Effector memory CD8-positive, alpha-beta T cell (primary cell): ENCODE data around the gene TMEM135.
A peak's percentile ranks its signal among the peaks of the same experiment; 100 is the strongest.

Experiments
- ATAC-seq: fragments of 150-1000 bp; cut with Tn5 transposase; replicated peaks from 2 replicates; pipeline ENCODE4 v1.10.0; 2021; ENCODE audit warnings: mild to moderate bottlenecking, moderate library complexity
- DNase-seq, 3 experiments: peaks; one replicate each; pipeline ENCODE4 v3.0.0; 2021
- H3K27ac Mint-ChIP-seq, 2 donors: one replicate each; pipeline ENCODE4 v1.8.0; 2022; ENCODE audit warnings: mild to moderate bottlenecking in 2 of 2, mixed read lengths in 2 of 2, moderate library complexity in 2 of 2
- H3K27me3 Mint-ChIP-seq, 2 donors: one replicate each; pipeline ENCODE4 v1.8.0; 2022; ENCODE audit warnings: mixed read lengths in 2 of 2
- H3K36me3 Mint-ChIP-seq: one replicate; pipeline ENCODE4 v1.8.0; 2022; ENCODE audit warnings: mild to moderate bottlenecking, moderate library complexity, mixed read lengths; ENCODE audit not compliant: insufficient read depth
- H3K4me1 Mint-ChIP-seq, 2 donors: one replicate each; pipeline ENCODE4 v1.8.0; 2022; ENCODE audit warnings: low read depth in 2 of 2, mixed read lengths in 2 of 2
- H3K4me3 Mint-ChIP-seq, 2 donors: one replicate each; pipeline ENCODE4 v1.8.0; 2022; ENCODE audit warnings: mild to moderate bottlenecking in 2 of 2, mixed read lengths in 2 of 2, moderate library complexity in 2 of 2
- H3K9me3 Mint-ChIP-seq, 2 donors: one replicate each; pipeline ENCODE4 v1.8.0; 2022; ENCODE audit warnings: mixed read lengths in 2 of 2

Gene TMEM135

DNA sequence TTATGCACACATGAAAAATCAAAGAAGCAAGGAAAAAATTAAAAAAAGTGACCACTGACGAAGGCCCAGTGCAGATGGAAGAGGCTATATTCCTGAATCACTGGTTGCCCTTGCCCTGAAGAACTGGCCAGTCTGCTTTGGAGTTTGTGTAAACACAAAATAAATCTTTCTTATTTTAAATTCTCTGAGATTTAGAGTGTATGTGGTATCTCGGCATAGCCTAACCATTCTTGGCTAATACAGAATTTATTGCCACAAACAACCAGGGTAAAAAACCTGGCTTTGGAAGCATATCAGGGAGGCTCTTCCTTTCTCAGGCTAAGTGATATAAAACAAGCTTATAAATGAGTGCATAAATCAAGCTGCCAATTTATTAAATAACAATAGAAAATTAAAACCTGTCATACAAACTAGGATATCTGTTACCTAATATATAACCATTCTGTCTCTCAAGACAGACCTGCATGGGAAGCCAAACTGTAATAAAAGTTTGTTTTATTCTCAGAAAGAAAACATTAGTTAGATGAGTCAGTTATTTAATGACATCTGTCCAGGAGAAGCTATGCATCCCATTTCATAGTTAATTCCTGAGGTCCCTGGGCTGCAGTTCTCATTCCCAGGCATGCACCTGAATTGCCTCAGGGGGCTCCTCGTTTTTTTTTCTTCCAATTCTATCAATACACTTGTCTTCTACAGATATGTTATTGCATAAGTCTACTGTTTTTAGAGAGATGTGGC is 6.1 kb upstream of the TMEM135 start:
- Mint-ChIP-seq H3K36me3 (no peaks in the 10 kb centered on the region), H3K4me1 (peaks cover 4 to 11% of the 10 kb centered on the region in 2 donors), H3K27ac (no peak overlapping the region), H3K4me3 (no peak overlapping the region), H3K9me3 (no peaks in the 10 kb centered on the region), H3K27me3 (no peaks in the 10 kb centered on the region)
- ATAC-seq (no peak), DNase-seq (no peak)

DNA sequence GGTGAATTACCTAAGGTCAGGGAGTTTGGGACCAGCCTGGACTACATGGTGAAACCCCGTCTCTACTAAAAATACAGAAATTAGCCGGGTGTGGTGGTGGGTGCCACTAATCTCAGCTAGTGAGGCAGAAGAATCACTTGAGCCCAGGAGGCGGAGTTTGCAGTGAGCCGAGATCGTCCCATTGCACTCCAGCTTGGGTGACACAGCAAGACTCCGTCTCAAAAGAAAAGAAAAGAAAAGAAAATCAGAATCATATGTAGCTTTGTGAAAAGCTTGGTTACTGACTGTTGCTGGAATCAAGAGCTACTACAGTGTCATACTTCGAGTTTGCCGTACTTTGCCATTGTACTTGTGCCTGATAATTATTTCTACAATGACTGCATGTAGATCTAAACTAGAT is 4.2 kb upstream of the TMEM135 start:
- H3K9me3 Mint-ChIP-seq = no peaks in the 10 kb centered on the region
- no peaks in the 10 kb centered on the region for H3K36me3 Mint-ChIP-seq
- no peak overlapping the region for H3K4me3 Mint-ChIP-seq
- ATAC-seq (no peak), DNase-seq (no peak)
- H3K27ac Mint-ChIP-seq = no peak overlapping the region
- H3K27me3 Mint-ChIP-seq = no peaks in the 10 kb centered on the region
- H3K4me1 Mint-ChIP-seq = peaks cover 18 to 20% of the 10 kb centered on the region in 2 donors

DNA sequence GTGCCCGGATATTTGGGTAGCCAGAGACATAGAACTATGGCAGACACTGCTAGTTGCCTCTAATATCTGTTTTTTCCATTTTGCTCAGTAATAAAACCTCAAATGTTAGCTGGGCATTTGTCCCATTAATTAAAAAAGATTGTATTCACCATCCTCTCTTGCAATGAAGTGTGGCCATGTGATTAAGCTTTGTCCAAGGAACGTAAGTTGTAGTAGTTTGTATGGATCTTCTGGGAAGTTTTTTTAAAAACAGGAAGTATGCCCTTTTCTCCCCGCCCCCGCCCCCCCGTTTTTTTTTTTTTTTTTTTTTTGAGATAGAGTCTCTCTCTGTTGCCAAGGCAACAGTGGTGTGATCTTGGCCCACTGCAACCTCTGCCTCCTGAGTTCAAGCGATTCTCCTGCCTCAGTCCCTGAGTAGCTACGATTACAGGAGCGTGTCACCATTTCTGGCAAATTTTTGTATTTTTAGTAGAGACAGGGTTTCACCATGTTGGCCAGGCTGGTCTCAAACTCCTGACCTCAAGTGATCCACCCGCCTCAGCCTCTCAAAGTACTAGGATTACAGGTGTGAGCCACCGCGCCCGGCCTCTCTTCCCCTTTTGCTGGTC is 1.7 kb upstream of the TMEM135 start:
- H3K4me3 Mint-ChIP-seq = no peak overlapping the region
- no peaks in the 10 kb centered on the region for H3K27me3 Mint-ChIP-seq
- H3K27ac Mint-ChIP-seq = peak overlapping the region in 1 of 2 donors; percentile 44
- ATAC-seq (no peak), DNase-seq (no peak)
- peaks cover 25 to 33% of the 10 kb centered on the region in 2 donors for H3K4me1 Mint-ChIP-seq
- H3K9me3 Mint-ChIP-seq = no peaks in the 10 kb centered on the region
- no peaks in the 10 kb centered on the region for H3K36me3 Mint-ChIP-seq

DNA sequence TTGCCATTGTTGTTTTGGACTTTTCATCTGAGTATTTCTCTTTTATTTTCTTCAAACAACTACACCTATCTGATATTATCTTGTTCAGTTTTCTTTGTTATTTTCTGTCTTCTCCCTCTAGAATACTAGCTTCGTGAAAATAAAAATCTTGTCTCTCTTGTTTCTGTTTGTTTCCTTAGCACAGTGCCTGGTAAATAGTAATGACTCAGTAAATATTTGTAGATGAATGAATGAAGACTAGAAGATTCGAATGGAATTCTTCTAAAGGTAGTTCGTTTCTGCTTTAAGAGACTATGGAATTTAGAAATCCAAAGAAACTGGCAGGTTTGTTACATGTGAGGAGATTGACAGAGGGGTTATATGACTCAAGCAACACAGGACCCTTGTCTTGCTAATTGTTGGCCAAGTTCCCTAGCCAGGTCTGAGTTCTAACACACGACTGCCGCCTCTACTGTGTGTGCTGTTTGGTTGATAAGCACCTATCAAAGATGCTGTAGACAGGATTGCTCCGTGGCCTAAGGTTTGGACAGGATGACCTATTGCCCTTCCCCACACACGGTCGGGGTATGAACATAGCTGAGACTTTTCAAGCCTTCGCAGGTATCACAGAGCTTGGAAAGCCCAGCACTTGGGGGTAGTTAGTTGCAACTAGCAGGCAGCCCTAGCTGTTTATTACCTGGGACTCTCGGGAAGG is 831 bp upstream of the TMEM135 start:
- ATAC-seq (peak; percentile 1), DNase-seq (peak in 1 of 3 experiments; percentile 7)
- Mint-ChIP-seq H3K27me3 (no peaks in the 10 kb centered on the region), H3K4me3 (peak overlapping the region; percentile 91 to 96), H3K4me1 (peaks cover 32 to 37% of the 10 kb centered on the region in 2 donors), H3K36me3 (no peaks in the 10 kb centered on the region), H3K27ac (peak overlapping the region; percentile 90 to 95), H3K9me3 (no peaks in the 10 kb centered on the region)

DNA sequence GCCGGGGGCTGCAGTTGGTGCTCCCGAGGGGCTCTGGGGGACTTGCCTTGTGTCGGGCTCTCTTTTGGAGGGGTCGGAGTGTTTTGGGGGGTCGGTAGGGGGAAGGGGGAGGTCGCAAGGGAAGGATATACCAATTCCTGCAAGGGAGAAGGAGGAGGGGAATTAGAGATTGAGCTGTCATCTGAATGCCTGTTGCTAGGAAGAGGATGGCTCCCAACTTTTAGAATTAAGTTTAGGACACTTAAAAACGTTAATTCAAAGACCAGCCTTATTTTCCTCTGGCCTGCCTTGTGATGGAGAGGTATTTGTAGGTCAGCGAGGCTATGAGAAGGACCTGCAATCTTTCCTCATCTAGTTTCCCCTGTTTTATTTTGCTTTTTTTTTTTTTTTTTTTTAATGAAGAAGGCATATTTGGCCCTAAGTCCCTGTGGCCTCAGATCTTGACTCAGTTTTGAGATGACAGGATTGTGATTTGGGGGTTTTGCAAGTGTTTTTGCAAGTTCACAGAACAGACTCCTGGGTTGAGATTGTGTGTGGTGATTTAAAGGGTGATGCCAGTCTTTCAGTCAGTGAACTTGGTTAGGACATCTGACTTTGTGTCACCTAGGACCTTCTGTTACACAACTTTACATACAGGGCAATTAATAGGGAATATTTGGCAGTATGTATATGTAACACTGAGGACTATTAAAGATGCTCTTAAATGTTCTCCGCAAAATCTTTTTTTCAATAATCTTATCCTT is 672 bp downstream of the TMEM135 start:
- H3K4me3 Mint-ChIP-seq = peak overlapping the region; percentile 91 to 96
- H3K27me3 Mint-ChIP-seq = no peaks in the 10 kb centered on the region
- peak overlapping the region; percentile 90 to 95 for H3K27ac Mint-ChIP-seq
- ATAC-seq (no peak), DNase-seq (no peak)
- peaks cover 5% of the 10 kb centered on the region for H3K36me3 Mint-ChIP-seq
- no peaks in the 10 kb centered on the region for H3K9me3 Mint-ChIP-seq
- peaks cover 36 to 43% of the 10 kb centered on the region in 2 donors for H3K4me1 Mint-ChIP-seq

DNA sequence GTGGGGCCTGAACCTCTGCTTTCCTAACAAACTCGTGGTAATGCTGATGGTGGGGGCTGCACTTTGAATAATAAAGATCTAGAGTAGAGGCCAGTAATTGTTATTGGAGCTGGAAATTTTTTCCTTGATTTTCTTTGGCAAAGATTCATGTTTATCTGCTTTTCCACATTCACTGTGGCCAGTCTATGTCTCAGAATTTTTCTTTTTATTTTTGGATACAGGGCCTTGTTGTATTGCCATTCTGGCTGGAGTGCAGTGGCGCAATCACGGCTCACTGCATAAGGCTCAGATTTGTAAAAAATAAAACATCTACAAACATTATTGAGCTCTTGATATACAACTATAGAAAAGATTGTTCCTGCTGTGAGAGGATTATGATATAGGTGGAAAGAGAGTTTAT is 1.6 kb downstream of the TMEM135 start:
- no peak for ATAC-seq
- no peaks in the 10 kb centered on the region for H3K27me3 Mint-ChIP-seq
- peaks cover 36 to 43% of the 10 kb centered on the region in 2 donors for H3K4me1 Mint-ChIP-seq
- DNase-seq = no peak
- no peak overlapping the region for H3K27ac Mint-ChIP-seq
- H3K9me3 Mint-ChIP-seq = no peaks in the 10 kb centered on the region
- peaks cover 5% of the 10 kb centered on the region for H3K36me3 Mint-ChIP-seq
- H3K4me3 Mint-ChIP-seq = peak overlapping the region; percentile 91 to 96

DNA sequence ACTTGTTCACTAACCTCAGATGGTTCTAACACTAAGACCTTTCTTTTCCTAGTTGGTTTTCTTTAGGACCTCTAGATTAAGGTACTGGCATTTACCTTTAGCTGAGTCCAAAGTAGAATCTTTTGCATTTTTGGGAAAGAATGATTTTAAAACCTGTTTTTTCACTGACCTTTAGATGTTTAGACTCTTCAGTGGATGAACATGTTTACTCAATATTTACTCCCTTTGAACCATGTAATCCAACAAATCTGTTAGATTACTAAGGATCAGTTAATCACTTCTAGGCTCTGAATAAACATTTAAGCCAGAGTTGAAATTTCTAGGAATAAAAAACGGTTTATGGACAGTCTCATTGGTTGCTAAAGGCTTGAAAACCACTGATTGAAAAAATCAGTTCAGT is 6.2 kb downstream of the TMEM135 start:
- H3K9me3 Mint-ChIP-seq = no peaks in the 10 kb centered on the region
- no peak for ATAC-seq

DNA sequence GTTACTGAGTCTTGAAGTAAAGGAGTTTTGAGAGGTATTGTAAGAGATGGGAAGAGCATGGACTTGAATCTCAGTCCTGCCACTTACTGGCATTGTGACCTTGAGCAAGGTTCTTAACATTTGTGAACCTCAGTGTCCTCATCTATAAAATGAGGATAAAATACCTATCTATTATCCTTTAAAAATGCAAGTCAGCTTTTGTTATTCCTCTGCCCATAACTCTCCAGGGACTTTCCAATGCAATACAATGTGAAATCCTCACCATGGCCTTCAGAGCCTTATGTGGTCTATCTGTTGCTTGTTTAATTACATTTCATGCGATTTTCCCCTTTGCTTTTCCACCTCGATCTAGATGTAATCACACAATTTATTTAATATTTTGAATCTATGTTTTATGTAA is 9.1 kb downstream of the TMEM135 start:
- H3K4me1 Mint-ChIP-seq = peaks cover 4 to 7% of the 10 kb centered on the region in 2 donors
- no peaks in the 10 kb centered on the region for H3K9me3 Mint-ChIP-seq
- no peak overlapping the region for H3K4me3 Mint-ChIP-seq
- H3K27ac Mint-ChIP-seq = no peak overlapping the region
- no peak for ATAC-seq
- H3K27me3 Mint-ChIP-seq = no peaks in the 10 kb centered on the region
- no peak for DNase-seq
- H3K36me3 Mint-ChIP-seq = peaks cover 5% of the 10 kb centered on the region

More for the DNA sequence above, 6.2 kb downstream of the TMEM135 start:
- Mint-ChIP-seq H3K4me1 (peaks cover 21 to 29% of the 10 kb centered on the region in 2 donors), H3K4me3 (no peak overlapping the region), H3K27me3 (no peaks in the 10 kb centered on the region), H3K36me3 (peaks cover 5% of the 10 kb centered on the region), H3K27ac (no peak overlapping the region)
- DNase-seq = no peak

DNA sequence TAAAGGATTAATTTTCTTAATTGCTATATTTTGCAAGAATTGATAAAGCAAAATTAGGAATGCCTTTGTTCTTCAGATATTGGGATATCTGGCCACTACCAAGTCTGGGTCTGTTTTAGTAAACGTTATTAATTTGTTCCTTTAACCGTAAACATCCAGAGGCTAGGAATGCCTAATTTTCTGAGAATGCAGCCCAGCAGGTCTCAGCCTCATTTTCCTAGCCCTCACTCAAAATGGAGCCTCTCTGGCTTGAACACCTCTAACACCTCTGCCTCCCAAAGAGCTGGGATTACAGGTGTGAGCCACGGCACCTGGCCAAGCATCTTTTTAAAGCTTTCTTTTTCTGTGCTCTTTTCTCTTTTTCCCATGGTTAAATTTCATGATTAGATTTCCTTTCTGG is 18.4 kb downstream of the TMEM135 start:
- H3K27ac Mint-ChIP-seq = peak overlapping the region in 1 of 2 donors; percentile 24
- no peaks in the 10 kb centered on the region for H3K9me3 Mint-ChIP-seq
- H3K4me3 Mint-ChIP-seq = no peak overlapping the region

DNA sequence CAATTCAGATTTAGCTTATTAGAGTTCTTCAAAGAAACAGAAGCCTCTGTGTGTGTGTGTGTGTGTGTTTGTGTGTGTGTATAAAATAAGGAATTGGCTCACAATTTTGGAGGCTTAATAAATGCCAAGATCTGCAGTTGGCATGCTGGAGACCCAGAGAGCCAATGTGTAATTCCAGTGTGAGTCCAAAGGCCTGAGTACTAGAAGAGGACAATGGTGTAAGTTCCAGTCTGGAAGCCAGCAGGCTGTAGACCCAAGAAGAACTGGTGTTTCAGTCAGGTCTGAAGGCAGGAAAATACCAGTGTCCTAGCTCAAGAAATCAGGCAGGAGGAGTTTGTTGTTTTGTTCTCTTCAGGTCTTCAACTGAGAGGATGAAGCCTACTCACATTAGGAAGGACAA is 20.0 kb downstream of the TMEM135 start:
- no peaks in the 10 kb centered on the region for H3K27me3 Mint-ChIP-seq
- DNase-seq = no peak
- H3K27ac Mint-ChIP-seq = no peak overlapping the region
- no peak for ATAC-seq
- peaks cover 5 to 14% of the 10 kb centered on the region in 2 donors for H3K4me1 Mint-ChIP-seq
- no peaks in the 10 kb centered on the region for H3K9me3 Mint-ChIP-seq
- H3K36me3 Mint-ChIP-seq = no peaks in the 10 kb centered on the region
- no peak overlapping the region for H3K4me3 Mint-ChIP-seq

More for the DNA sequence above, 18.4 kb downstream of the TMEM135 start:
- DNase-seq (no peak), ATAC-seq (no peak)
- H3K36me3 Mint-ChIP-seq = no peaks in the 10 kb centered on the region
- H3K4me1 Mint-ChIP-seq = peaks cover 5 to 10% of the 10 kb centered on the region in 2 donors
- H3K27me3 Mint-ChIP-seq = no peaks in the 10 kb centered on the region

DNA sequence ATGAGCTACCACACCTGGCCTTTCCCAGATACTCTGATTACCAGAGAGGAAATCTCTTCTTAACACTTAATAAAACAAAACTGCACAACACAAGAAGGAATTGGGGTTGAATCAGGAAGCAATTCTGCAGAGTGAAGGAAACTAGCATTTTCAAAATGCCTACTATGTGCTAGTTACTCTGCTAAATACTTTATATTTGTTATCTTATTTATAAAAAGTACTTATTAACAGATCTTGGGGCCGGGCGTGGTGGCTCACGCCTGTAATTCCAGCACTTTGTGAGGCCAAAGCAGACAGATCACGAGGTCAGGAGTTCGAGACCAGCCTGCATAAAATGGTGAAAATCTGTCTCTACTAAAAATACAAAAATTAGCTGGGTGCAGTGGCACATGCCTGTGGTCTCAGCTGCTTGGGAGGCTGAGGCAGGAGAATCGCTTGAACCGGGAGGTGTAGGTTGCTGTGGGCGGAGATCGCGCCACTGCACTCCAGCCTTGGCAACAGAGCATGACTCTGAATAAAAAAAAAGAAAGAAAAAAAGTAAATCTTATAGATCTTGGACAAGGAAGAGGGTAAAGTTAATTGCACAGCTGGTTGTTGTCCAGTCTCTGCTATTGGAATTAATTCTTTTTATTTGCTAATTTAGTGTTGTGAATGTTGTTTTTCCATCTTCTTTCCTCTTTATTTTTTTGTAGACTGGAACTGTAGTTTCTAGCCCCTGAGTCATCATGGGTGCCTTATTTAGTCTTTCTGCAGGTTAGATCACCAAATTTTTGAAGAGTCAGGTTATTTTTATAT is 22.1 kb downstream of the TMEM135 start:
- no peaks in the 10 kb centered on the region for H3K27me3 Mint-ChIP-seq
- no peak overlapping the region for H3K27ac Mint-ChIP-seq
- no peak overlapping the region for H3K4me3 Mint-ChIP-seq
- DNase-seq = no peak
- ATAC-seq = no peak
- H3K4me1 Mint-ChIP-seq = peaks cover 10 to 21% of the 10 kb centered on the region in 2 donors
- no peaks in the 10 kb centered on the region for H3K36me3 Mint-ChIP-seq
- no peaks in the 10 kb centered on the region for H3K9me3 Mint-ChIP-seq

DNA sequence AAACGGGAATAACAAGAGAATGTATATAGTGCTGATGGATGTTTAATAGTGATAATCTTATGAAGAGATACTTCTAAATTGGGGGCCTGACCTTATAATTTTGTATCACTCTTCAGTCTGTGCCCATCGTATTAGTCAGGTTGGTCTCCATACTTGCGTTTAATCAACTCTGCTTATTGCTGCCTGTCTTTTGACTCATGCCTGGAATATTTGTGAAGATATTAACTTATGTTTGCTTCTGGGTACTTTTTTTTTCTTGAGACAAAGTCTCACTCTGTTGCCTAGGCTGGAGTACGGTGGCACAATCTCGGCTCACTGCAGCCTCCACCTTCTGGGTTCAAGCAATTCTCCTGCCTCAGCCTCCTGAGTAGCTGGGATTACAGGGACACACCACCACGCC is 24.0 kb downstream of the TMEM135 start:
- no peak overlapping the region for H3K27ac Mint-ChIP-seq
- DNase-seq (no peak), ATAC-seq (no peak)
- no peaks in the 10 kb centered on the region for H3K36me3 Mint-ChIP-seq
- peaks cover 9 to 34% of the 10 kb centered on the region in 2 donors for H3K4me1 Mint-ChIP-seq
- no peaks in the 10 kb centered on the region for H3K9me3 Mint-ChIP-seq
- H3K4me3 Mint-ChIP-seq = no peak overlapping the region
- H3K27me3 Mint-ChIP-seq = no peaks in the 10 kb centered on the region

DNA sequence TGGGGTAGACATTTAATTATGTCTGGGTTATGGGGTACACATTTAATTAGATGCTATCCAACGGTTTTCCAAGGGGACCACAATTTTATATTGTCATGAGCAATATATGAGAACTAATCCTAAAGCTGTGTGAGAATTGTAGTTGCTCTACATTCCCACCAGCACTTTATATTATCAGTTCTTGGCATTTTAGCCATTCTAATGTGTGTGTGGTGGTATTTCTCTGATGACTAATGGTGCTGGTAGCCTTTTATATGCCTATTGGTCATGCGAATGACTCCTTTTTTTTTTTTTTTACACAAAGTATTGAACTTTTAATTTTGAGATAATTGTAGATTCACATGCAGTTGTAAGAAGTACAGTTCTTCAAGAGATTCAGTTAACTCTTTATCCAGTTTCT is 26.2 kb downstream of the TMEM135 start:
- Mint-ChIP-seq H3K4me3 (no peak overlapping the region), H3K9me3 (no peaks in the 10 kb centered on the region), H3K4me1 (peaks cover 9 to 34% of the 10 kb centered on the region in 2 donors), H3K36me3 (no peaks in the 10 kb centered on the region), H3K27ac (no peak overlapping the region), H3K27me3 (no peaks in the 10 kb centered on the region)
- DNase-seq = no peak
- no peak for ATAC-seq
